ENCODE results near the gene COL17A1.

The COL17A1 gene

GRCh38 chr10:104057717-104058116 is 28.0 kb downstream of the COL17A1 start:
- H3K36me3 Mint-ChIP-seq (ENCODE audit: low read depth): peaks cover 8% of the 10 kb centered on the region
- no peak for DNase-seq
- peaks cover 64% of the 10 kb centered on the region for H3K4me1 Mint-ChIP-seq
- TF ChIP-seq CTCF (IDR thresholded peaks at IDR 0.05): no peak
- H3K9me3 Mint-ChIP-seq: no peaks in the 10 kb centered on the region
- H3K27ac Mint-ChIP-seq: peak overlapping the region; percentile 75
- peaks cover 23% of the 10 kb centered on the region for H3K27me3 Mint-ChIP-seq (ENCODE audit: low read depth, poor library complexity)
- H3K4me3 Mint-ChIP-seq: no peak overlapping the region

GRCh38 chr10:104056619-104057273 is 28.9 kb downstream of the COL17A1 start:
- TF ChIP-seq CTCF (IDR thresholded peaks at IDR 0.05): no peak
- peaks cover 54% of the 10 kb centered on the region for H3K4me1 Mint-ChIP-seq
- peaks cover 22% of the 10 kb centered on the region for H3K27me3 Mint-ChIP-seq (ENCODE audit: low read depth, poor library complexity)
- DNase-seq: no peak
- peak overlapping the region; percentile 39 for H3K27ac Mint-ChIP-seq
- H3K36me3 Mint-ChIP-seq (ENCODE audit: low read depth): peaks cover 8% of the 10 kb centered on the region
- no peaks in the 10 kb centered on the region for H3K9me3 Mint-ChIP-seq
- H3K4me3 Mint-ChIP-seq: no peak overlapping the region

GRCh38 chr10:104054430-104054829 is 31.2 kb downstream of the COL17A1 start:
- Mint-ChIP-seq H3K4me3 (no peak overlapping the region), H3K27me3 (ENCODE audit: low read depth, poor library complexity) (peaks cover 6% of the 10 kb centered on the region), H3K4me1 (peaks cover 66% of the 10 kb centered on the region), H3K27ac (peak overlapping the region; percentile 15), H3K36me3 (ENCODE audit: low read depth) (peaks cover 8% of the 10 kb centered on the region), H3K9me3 (no peaks in the 10 kb centered on the region)
- no peak for TF ChIP-seq CTCF (IDR thresholded peaks at IDR 0.05)
- DNase-seq: no peak

- H3K27me3 Mint-ChIP-seq (ENCODE audit: low read depth, poor library complexity): peaks cover 1% of the 10 kb centered on the region
- H3K4me3 Mint-ChIP-seq: no peak overlapping the region
- TF ChIP-seq CTCF (IDR thresholded peaks at IDR 0.05): no peak
- H3K9me3 Mint-ChIP-seq: no peaks in the 10 kb centered on the region
- H3K4me1 Mint-ChIP-seq: peaks cover 72% of the 10 kb centered on the region
- H3K36me3 Mint-ChIP-seq (ENCODE audit: low read depth): peaks cover 8% of the 10 kb centered on the region
- no peak for DNase-seq
- H3K27ac Mint-ChIP-seq: peak overlapping the region; percentile 30
Measured at GRCh38 chr10:104053201-104053600, 32.5 kb downstream of the COL17A1 start.

- no peak for DNase-seq
- peaks cover 8% of the 10 kb centered on the region for H3K36me3 Mint-ChIP-seq (ENCODE audit: low read depth)
- peaks cover under 1% of the 10 kb centered on the region for H3K27me3 Mint-ChIP-seq (ENCODE audit: low read depth, poor library complexity)
- no peak for TF ChIP-seq CTCF (IDR thresholded peaks at IDR 0.05)
- no peak overlapping the region for H3K4me3 Mint-ChIP-seq
- H3K27ac Mint-ChIP-seq: no peak overlapping the region
- peaks cover 68% of the 10 kb centered on the region for H3K4me1 Mint-ChIP-seq
- H3K9me3 Mint-ChIP-seq: no peaks in the 10 kb centered on the region
Measured at GRCh38 chr10:104052431-104052830, 33.2 kb downstream of the COL17A1 start.
